SK-N-SH (cell line): ENCODE measurements around the gene NLK. TPM values are rescaled to one million over a fixed set of nuclear protein-coding genes. Genes with fewer than 3 reads are reported as not detected.
"Not testable (repeated sequence)": the region's sequence is repeated elsewhere in the genome, so short reads cannot be mapped to it uniquely, and the experiment has no call there.

Experiments
- CTCF ChIA-PET: fragments of 300-600, 350-600 bp; formaldehyde crosslinking; extraction: SDS; loops from one replicate; lab custom pipeline; 2021; lab: Yijun Ruan, JAX
- POLR2A ChIA-PET: fragments of 350-600 bp; sonication (Branson Sonifier 250); formaldehyde crosslinking; extraction: SDS; loops from one replicate; lab custom pipeline; 2020; ENCODE audit warnings: antibody characterized with exemption, inconsistent platforms; lab: Yijun Ruan, JAX
- DNase-seq: peaks from one replicate; pipeline ENCODE4 v3.0.0; 2012
- H2AFZ ChIP-seq: fragments of 200-600 bp; sonication (generic); 2 replicates; pipeline ENCODE4 v1.8.1; 2016; ENCODE audit warnings: antibody characterized with exemption, mild to moderate bottlenecking, low read depth
- H3F3A ChIP-seq: fragments of 200-600 bp; sonication (generic); replicated peaks from 2 replicates; pipeline ENCODE3; 2016; ENCODE audit warnings: antibody characterized with exemption, mild to moderate bottlenecking; ENCODE audit not compliant: insufficient read depth
- H3K27ac ChIP-seq, 2 experiments: fragments of 200-500 bp in 1 of 2; fragments of 200-600 bp in 1 of 2; sonication (Bioruptor generic) in 1 of 2; sonication (generic), shearing (Covaris generic) in 1 of 2; 2 replicates each; pipeline versions ENCODE4 v1.5.1 to v1.6.1; 2014 to 2016; ENCODE audit warnings: low read depth in 2 of 2, inconsistent platforms in 1 of 2, low read length in 1 of 2, mild to moderate bottlenecking in 1 of 2, mixed read lengths in 1 of 2
- H3K27me3 ChIP-seq: fragments of 200-600 bp; sonication (generic), shearing (Covaris generic); 2 replicates; pipeline ENCODE4 v1.6.1; 2016; ENCODE audit warnings: mixed run types; ENCODE audit not compliant: insufficient read depth
- H3K36me3 ChIP-seq, 2 experiments: fragments of 200-500 bp in 1 of 2; fragments of 200-600 bp in 1 of 2; sonication (Bioruptor generic) in 1 of 2; sonication (generic) in 1 of 2; replicated peaks in 1 of 2; 2 replicates each; pipeline versions ENCODE3 to v1.5.1; 2014 to 2016; ENCODE audit warnings: low read length in 1 of 2, mild to moderate bottlenecking in 1 of 2; ENCODE audit not compliant: insufficient read depth in 2 of 2, control insufficient read depth in 1 of 2
- H3K4me1 ChIP-seq, 2 experiments: fragments of 200-500 bp in 1 of 2; fragments of 200-600 bp in 1 of 2; sonication (Bioruptor generic) in 1 of 2; sonication (generic), shearing (Covaris generic) in 1 of 2; 2 replicates each; pipeline versions ENCODE4 v1.5.1 to v1.6.1; 2014 to 2016; ENCODE audit warnings: low read depth in 1 of 2, low read length in 1 of 2, mixed run types in 1 of 2; ENCODE audit not compliant: insufficient read depth in 2 of 2, control insufficient read depth in 1 of 2
- H3K4me2 ChIP-seq: fragments of 200-600 bp; sonication (generic), shearing (Covaris generic); 2 replicates; pipeline ENCODE4 v1.6.1; 2017; ENCODE audit warnings: mixed run types
- H3K4me3 ChIP-seq, 2 experiments: fragments of 200-500 bp in 1 of 2; fragments of 200-600 bp in 1 of 2; sonication (Bioruptor generic) in 1 of 2; sonication (generic), shearing (Covaris generic) in 1 of 2; 2 replicates each; pipeline versions ENCODE4 v1.5.1 to v1.8.1; 2014 to 2016; ENCODE audit warnings: low read depth in 2 of 2, inconsistent platforms in 1 of 2, low read length in 1 of 2, mild to moderate bottlenecking in 1 of 2, mixed read lengths in 1 of 2, moderate library complexity in 1 of 2
- H3K79me2 ChIP-seq: fragments of 200-600 bp; sonication (generic); 2 replicates; pipeline ENCODE4 v1.8.1; 2017; ENCODE audit warnings: mild to moderate bottlenecking; ENCODE audit not compliant: insufficient read depth
- H3K9ac ChIP-seq: fragments of 200-600 bp; sonication (generic); 2 replicates; pipeline ENCODE4 v1.6.1; 2017; ENCODE audit warnings: mixed run types
- H3K9me2 ChIP-seq: fragments of 200-600 bp; sonication (generic); 2 replicates; pipeline ENCODE4 v1.6.1; 2017; ENCODE audit warnings: mixed run types
- H3K9me3 ChIP-seq: fragments of 200-600 bp; sonication (generic); 2 replicates; pipeline ENCODE4 v1.6.1; 2017; ENCODE audit warnings: mixed run types, mild to moderate bottlenecking, moderate library complexity
- H4K20me1 ChIP-seq: fragments of 200-600 bp; sonication (generic); 2 replicates; pipeline ENCODE4 v1.6.1; 2017; ENCODE audit warnings: mild to moderate bottlenecking, mixed run types; ENCODE audit not compliant: insufficient read depth
- RAD21 ChIP-seq: IDR thresholded peaks from 2 replicates; pipeline ENCODE4 v1.6.1; 2012; ENCODE audit warnings: mild to moderate bottlenecking, low read length
- WGBS: methylation state at CpG from one replicate; pipeline ENCODE4 v1.1.6; 2017; ENCODE audit warnings: low lambda C conversion rate; 5-methylcytosine and 5-hydroxymethylcytosine counted together
- polyA plus RNA-seq, 3 experiments: library from polyadenylated mRNA; depleted of rRNA; stranded (reverse); fragments of >200 nt; gene quantifications; 2 replicates each; pipeline ENCODE4 v1.2.3, GENCODE V29; 2012
- TF ChIP-seq, protein P1 (sequence below): fragments of 200-600 bp; sonication (generic); IDR thresholded peaks from 2 replicates; pipeline ENCODE4 v1.6.1; 2017; ENCODE audit warnings: antibody characterized with exemption, mild to moderate bottlenecking, moderate library complexity

NLK gene
- polyA plus RNA-seq, 1 of the 3 experiments (the other 2 are of a cell fraction) = 12.3 TPM

DNA sequence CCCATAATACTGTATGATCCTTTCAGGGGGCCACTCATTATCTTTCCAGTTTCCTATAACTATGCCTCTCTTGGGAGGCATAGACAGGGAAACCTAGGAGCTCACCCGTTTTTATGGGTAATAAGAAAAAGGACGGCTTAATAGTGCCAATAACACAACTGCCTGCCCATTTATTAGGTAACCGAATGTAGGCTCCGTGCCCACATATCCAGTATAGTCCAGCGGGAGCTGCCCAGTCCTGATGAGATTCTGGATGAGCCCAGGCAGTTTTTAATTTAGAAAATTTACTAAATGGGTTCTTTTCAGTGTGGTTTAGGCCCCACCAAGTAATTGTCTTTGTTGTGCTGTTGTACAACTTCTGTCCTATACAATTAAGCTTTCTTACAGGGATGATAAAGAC is 189.1 kb downstream of the NLK start:
- H2AFZ ChIP-seq, H4K20me1 ChIP-seq, DNase-seq, H3K9ac ChIP-seq, H3K9me2 ChIP-seq, H3K36me3 ChIP-seq, H3K27ac ChIP-seq, H3K9me3 ChIP-seq, H3K79me2 ChIP-seq, H3F3A ChIP-seq, H3K4me3 ChIP-seq, POLR2A ChIA-PET, H3K27me3 ChIP-seq, H3K4me2 ChIP-seq: not testable (repeated sequence)
- WGBS = 64% methylated on average over 5 of the region's 5 CpGs
- peaks cover 0 to 32% of the 10 kb centered on the region in 2 experiments; a peak in 1 of 4 replicates for H3K4me1 ChIP-seq
- CTCF ChIA-PET = interaction anchor here (0.7 to 11.7 kb wide), 4 partner anchors 10 to 165 kb away, joined by 3 to 93 read pairs (median 3); no protein-coding TSS in a partner anchor

DNA sequence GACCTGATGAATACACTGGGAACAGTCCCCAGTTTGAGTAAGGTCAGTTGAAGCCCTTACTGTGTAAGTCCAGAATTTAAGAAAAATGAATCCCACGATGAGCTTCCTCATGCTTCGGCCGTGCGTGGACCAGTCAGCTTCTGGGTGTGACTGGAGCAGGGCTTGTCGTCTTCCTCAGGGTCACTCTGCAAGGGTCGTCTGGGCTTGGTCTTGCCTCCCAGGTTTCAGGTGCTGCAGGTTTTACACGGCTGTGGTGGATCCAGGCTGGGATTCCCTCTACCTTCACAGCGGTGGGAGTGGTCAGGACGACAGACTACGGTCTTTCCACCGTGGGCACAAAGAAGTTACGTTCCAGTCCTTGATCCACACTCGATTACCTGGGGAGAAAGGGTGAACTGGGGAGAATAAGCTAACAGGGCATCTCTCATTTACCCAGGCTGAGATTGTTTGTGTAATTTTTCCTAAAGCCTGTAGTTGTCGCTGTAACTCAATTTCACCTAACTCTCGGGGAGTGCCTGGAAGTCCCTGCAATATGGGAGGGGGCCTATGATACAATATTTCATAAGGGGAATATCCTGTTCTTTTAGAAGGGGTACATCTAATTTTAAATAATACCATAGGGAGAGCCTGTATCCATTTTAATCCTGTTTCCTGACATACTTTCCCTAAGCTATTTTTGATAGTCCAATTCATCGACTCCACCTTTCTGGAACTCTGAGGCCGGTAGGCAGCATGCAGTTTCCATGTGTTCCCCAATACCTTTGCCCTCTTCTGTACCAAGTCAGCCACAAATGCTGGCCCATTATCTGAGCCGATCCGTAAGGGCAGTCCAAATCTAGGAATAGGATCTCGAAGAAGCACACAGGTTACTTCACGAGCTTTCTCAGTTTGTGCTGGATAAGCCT is 190.7 kb downstream of the NLK start:
- H2AFZ ChIP-seq, H3K27ac ChIP-seq, H3K27me3 ChIP-seq, DNase-seq, H3K9me2 ChIP-seq, H3F3A ChIP-seq, H3K79me2 ChIP-seq, H3K36me3 ChIP-seq, H3K4me2 ChIP-seq, H3K9me3 ChIP-seq, POLR2A ChIA-PET, H4K20me1 ChIP-seq, H3K9ac ChIP-seq, H3K4me3 ChIP-seq: not testable (repeated sequence)
- TF ChIP-seq, protein P1, sequence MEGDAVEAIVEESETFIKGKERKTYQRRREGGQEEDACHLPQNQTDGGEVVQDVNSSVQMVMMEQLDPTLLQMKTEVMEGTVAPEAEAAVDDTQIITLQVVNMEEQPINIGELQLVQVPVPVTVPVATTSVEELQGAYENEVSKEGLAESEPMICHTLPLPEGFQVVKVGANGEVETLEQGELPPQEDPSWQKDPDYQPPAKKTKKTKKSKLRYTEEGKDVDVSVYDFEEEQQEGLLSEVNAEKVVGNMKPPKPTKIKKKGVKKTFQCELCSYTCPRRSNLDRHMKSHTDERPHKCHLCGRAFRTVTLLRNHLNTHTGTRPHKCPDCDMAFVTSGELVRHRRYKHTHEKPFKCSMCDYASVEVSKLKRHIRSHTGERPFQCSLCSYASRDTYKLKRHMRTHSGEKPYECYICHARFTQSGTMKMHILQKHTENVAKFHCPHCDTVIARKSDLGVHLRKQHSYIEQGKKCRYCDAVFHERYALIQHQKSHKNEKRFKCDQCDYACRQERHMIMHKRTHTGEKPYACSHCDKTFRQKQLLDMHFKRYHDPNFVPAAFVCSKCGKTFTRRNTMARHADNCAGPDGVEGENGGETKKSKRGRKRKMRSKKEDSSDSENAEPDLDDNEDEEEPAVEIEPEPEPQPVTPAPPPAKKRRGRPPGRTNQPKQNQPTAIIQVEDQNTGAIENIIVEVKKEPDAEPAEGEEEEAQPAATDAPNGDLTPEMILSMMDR = peak; percentile 57
- peak; percentile 37 for TF ChIP-seq RAD21
- peaks cover 0 to 21% of the 10 kb centered on the region in 2 experiments; a peak in 1 of 4 replicates for H3K4me1 ChIP-seq
- 53% methylated on average over 18 of the region's 21 CpGs for WGBS
- CTCF ChIA-PET = interaction anchor here (0.9 to 11.7 kb wide), 12 partner anchors 9 to 425 kb away, joined by 3 to 93 read pairs (median 3); partner anchors contain the start of genes IFT20, LYRM9 and TNFAIP1

- H3K4me1 ChIP-seq = peaks cover 0 to 11% of the 10 kb centered on the region in 2 experiments; a peak in 1 of 4 replicates
- H3K9me3 ChIP-seq, H3K27me3 ChIP-seq, H3K79me2 ChIP-seq, POLR2A ChIA-PET, H3K27ac ChIP-seq, H3K4me3 ChIP-seq, DNase-seq, H3K36me3 ChIP-seq, H3K9ac ChIP-seq, H3F3A ChIP-seq, H3K9me2 ChIP-seq, H2AFZ ChIP-seq, H3K4me2 ChIP-seq, H4K20me1 ChIP-seq: not testable (repeated sequence)
- WGBS = 76% methylated on average over 22 of the region's 22 CpGs
- CTCF ChIA-PET = interaction anchor here (0.9 to 11.7 kb wide), 12 partner anchors 8 to 426 kb away, joined by 3 to 93 read pairs (median 3); partner anchors contain the start of genes IFT20, LYRM9 and TNFAIP1
Measured at GRCh38 chr17:28233872-28234856, 191.7 kb downstream of the NLK start.

DNA sequence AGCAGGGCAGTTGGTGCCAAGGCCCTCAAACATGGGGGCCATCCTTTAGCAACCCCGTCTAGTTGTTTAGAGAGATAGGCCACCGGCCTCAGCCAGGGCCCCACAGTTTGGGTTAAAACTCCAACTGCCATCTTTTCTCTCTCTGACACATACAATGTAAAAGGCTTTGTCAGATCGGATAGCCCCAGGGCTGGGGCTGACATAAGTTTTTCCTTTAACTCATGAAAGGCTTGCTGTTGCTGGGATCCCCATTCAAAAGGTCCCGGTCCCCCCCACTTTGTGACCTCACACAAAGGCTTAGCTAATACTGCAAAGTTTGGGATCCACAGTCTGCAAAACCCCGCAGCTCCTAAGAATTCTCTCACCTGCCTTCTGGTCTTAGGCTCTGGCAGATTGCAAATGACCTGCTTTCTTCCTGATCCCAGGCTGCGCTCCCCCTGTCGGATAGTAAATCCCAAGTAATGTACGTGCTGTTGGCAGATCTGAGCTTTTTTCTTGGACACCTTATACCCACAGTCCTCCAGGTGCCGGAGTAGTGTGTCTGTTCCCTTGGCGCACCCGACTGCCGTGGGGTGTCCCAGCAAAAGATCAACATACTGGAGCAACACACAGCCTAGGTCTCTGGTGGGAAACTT is 192.7 kb downstream of the NLK start:
- CTCF ChIA-PET = interaction anchor here (1.4 to 11.7 kb wide), 2 partner anchors 13 to 355 kb away, joined by 4 to 93 read pairs; no protein-coding TSS in a partner anchor
- H3K4me2 ChIP-seq, H3F3A ChIP-seq, DNase-seq, H3K4me1 ChIP-seq, POLR2A ChIA-PET, H2AFZ ChIP-seq, H3K79me2 ChIP-seq, H4K20me1 ChIP-seq, H3K9ac ChIP-seq, H3K27me3 ChIP-seq, H3K27ac ChIP-seq, H3K36me3 ChIP-seq, H3K4me3 ChIP-seq, H3K9me2 ChIP-seq, H3K9me3 ChIP-seq: not testable (repeated sequence)
- WGBS = 69% methylated on average over 10 of the region's 12 CpGs
